A549 (cell line): ENCODE measurements around the gene PAQR7. TPM values are rescaled to one million over a fixed set of nuclear protein-coding genes. Genes with fewer than 3 reads are reported as not detected.

Experiments used
- ATAC-seq, 2 experiments: fragments of 200-7000 bp in 1 of 2; fragments of >200 bp in 1 of 2; cut with Nextera tagmentation in 1 of 2; cut with Tn5 transposase in 1 of 2; 3 replicates each; pipeline versions ENCODE4 v1.8.0 to v1.9.1; 2018 to 2020; ENCODE audit warnings: mild to moderate bottlenecking in 1 of 2, moderate library complexity in 1 of 2
- CTCF ChIA-PET: fragments of 300-600 bp; sonication (Branson Sonifier 250); formaldehyde crosslinking; extraction: SDS; loops from one replicate; lab custom pipeline; 2021; ENCODE audit warnings: antibody characterized with exemption, inconsistent platforms; lab: Yijun Ruan, JAX
- POLR2A ChIA-PET: fragments of 350-600 bp; formaldehyde crosslinking; extraction: SDS; loops from one replicate; lab custom pipeline; 2021; ENCODE audit warnings: antibody characterized with exemption, inconsistent platforms; lab: Yijun Ruan, JAX
- DNase-seq, 2 experiments: peaks; one replicate each; pipeline versions ENCODE4 v3.0.0 to v3.0.0-alpha.2; 2011 to 2016; ENCODE audit warnings: low read depth in 1 of 2, low spot score in 1 of 2
- FAIRE-seq: peaks from 2 replicates; lab custom pipeline; 2011; peaks lifted over from hg19 to GRCh38; lab: Jason Lieb, UNC
- H3K27ac ChIP-seq, 2 experiments: fragments of >200 bp; sonication (Bioruptor Twin); formaldehyde crosslinking; 3 replicates each; pipeline ENCODE4 v1.5.1; 2016 to 2017
- H3K4me1 ChIP-seq: fragments of >200 bp; sonication (Bioruptor Twin); formaldehyde crosslinking; 3 replicates; pipeline ENCODE4 v1.6.1; 2016
- H3K4me2 ChIP-seq: fragments of >200 bp; sonication (Bioruptor Twin); formaldehyde crosslinking; 3 replicates; pipeline ENCODE4 v1.6.1; 2016
- H3K4me3 ChIP-seq: fragments of >200 bp; sonication (Bioruptor Twin); formaldehyde crosslinking; 3 replicates; pipeline ENCODE4 v1.5.1; 2016
- H3K9me3 ChIP-seq: fragments of >200 bp; sonication (Bioruptor Twin); formaldehyde crosslinking; 3 replicates; pipeline ENCODE4 v1.6.1; 2016
- BHLHE40 ChIP-seq: IDR thresholded peaks from 2 replicates; pipeline ENCODE4 v1.6.1; 2012; ENCODE audit warnings: low read depth, low read length, inconsistent platforms
- CBX2 ChIP-seq: fragments of 200-600 bp; sonication (generic); IDR thresholded peaks from 2 replicates; pipeline ENCODE4 v1.6.1; 2016; ENCODE audit warnings: low read depth, mild to moderate bottlenecking, borderline replicate concordance
- CEBPB ChIP-seq, 2 experiments: fragments of >200 bp in 1 of 2; sonication (Bioruptor Twin) in 1 of 2; formaldehyde crosslinking in 1 of 2; IDR thresholded peaks; 2 replicates each; pipeline ENCODE4 v1.6.1; 2012 to 2016
- FOSB ChIP-seq: fragments of 250-450 bp; sonication (Bioruptor Pico); IDR thresholded peaks from 2 replicates; pipeline ENCODE4 v1.5.0; 2020; ENCODE audit warnings: mild to moderate bottlenecking, moderate library complexity
- GATA3 ChIP-seq: IDR thresholded peaks from 2 replicates; pipeline ENCODE4 v1.6.1; 2012; ENCODE audit warnings: borderline replicate concordance
- JUN ChIP-seq, 2 experiments: fragments of >200 bp; sonication (Bioruptor Twin); formaldehyde crosslinking; IDR thresholded peaks; 2 replicates in 1 of 2; 3 replicates in 1 of 2; pipeline ENCODE4 v1.6.1; 2016 to 2017
- MAZ ChIP-seq: fragments of 150-350 bp; IDR thresholded peaks from 2 replicates; pipeline ENCODE4 v1.6.1; 2014; ENCODE audit warnings: antibody characterized with exemption, low read depth, low read length, borderline replicate concordance
- MYC ChIP-seq: IDR thresholded peaks from 2 replicates; pipeline ENCODE4 v1.6.1; 2012; ENCODE audit warnings: mild to moderate bottlenecking, inconsistent platforms, low read length, improper control_type of control experiment, borderline replicate concordance
- NPAS2 ChIP-seq: fragments of 250-450 bp; sonication (Bioruptor Pico); IDR thresholded peaks from 2 replicates; pipeline ENCODE4 v1.8.0; 2022; ENCODE audit warnings: mild to moderate bottlenecking, moderate library complexity, borderline replicate concordance
- PHF8 ChIP-seq: fragments of 200-600 bp; sonication (generic); IDR thresholded peaks from 2 replicates; pipeline ENCODE4 v1.6.1; 2016; ENCODE audit warnings: low read depth, mild to moderate bottlenecking, antibody characterized with exemption, moderate library complexity, borderline replicate concordance
- POLR2A ChIP-seq: IDR thresholded peaks from 2 replicates; pipeline ENCODE4 v1.6.1; 2012; ENCODE audit warnings: mild to moderate bottlenecking, low read length
- RFX5 ChIP-seq: fragments of 450-650 bp; IDR thresholded peaks from 2 replicates; pipeline ENCODE4 v1.7.1; 2014; ENCODE audit warnings: antibody characterized with exemption, mild to moderate bottlenecking, moderate library complexity
- RNF2 ChIP-seq: fragments of 200-600 bp; sonication (generic); IDR thresholded peaks from 2 replicates; pipeline ENCODE4 v1.6.1; 2016; ENCODE audit warnings: low read depth, mild to moderate bottlenecking, antibody characterized with exemption, moderate library complexity, borderline replicate concordance
- SREBF2 ChIP-seq: fragments of 450-650 bp; IDR thresholded peaks from 2 replicates; pipeline ENCODE4 v1.6.1; 2014; ENCODE audit warnings: mild to moderate bottlenecking, moderate library complexity
- TFCP2L1 ChIP-seq: fragments of 250-450 bp; sonication (Bioruptor Pico); IDR thresholded peaks from 2 replicates; pipeline ENCODE4 v1.5.0; 2021; ENCODE audit warnings: mild to moderate bottlenecking
- ZSCAN20 ChIP-seq: fragments of 250-450 bp; sonication (Bioruptor Pico); IDR thresholded peaks from 2 replicates; pipeline ENCODE4 v1.8.0; 2022; ENCODE audit warnings: mild to moderate bottlenecking, moderate library complexity
- WGBS: methylation state at CpG from one replicate; pipeline ENCODE4 v1.1.6; 2017; ENCODE audit errors: missing lambda C conversion rate; 5-methylcytosine and 5-hydroxymethylcytosine counted together
- polyA plus RNA-seq, 4 experiments: library from polyadenylated mRNA; depleted of rRNA in 3 of 4; stranded (reverse); fragments of >200 nt; fragmentation: RNase III in 1 of 4; extraction: RNeasy Plus Mini Kit Qiagen cat#74134 plus additional on column Dnase treatment in 1 of 4; gene quantifications; 2 replicates in 3 of 4; 3 replicates in 1 of 4; pipeline ENCODE4 v1.2.3, GENCODE V29; 2011 to 2017
- TF ChIP-seq, protein P1 (sequence below): fragments of >200 bp; sonication (Bioruptor Twin); formaldehyde crosslinking; IDR thresholded peaks from 3 replicates; pipeline ENCODE4 v1.5.1; 2016
- TF ChIP-seq, protein P2 (sequence below): IDR thresholded peaks from 2 replicates; pipeline ENCODE4 v1.6.1; 2012; ENCODE audit warnings: low read depth, borderline replicate concordance
- TF ChIP-seq, protein P3 (sequence below): fragments of 450-650 bp; IDR thresholded peaks from 2 replicates; pipeline ENCODE4 v1.6.1; 2014; ENCODE audit warnings: antibody characterized with exemption
- TF ChIP-seq, protein P4 (sequence below): fragments of 200-600 bp; sonication (generic); IDR thresholded peaks from 2 replicates; pipeline ENCODE4 v1.6.1; 2016; ENCODE audit warnings: antibody characterized with exemption, mild to moderate bottlenecking, moderate library complexity

Gene PAQR7
- polyA plus RNA-seq, 2 of the 4 experiments (the other 2 are of a cell fraction): 2.3 to 6.0 TPM

DNA sequence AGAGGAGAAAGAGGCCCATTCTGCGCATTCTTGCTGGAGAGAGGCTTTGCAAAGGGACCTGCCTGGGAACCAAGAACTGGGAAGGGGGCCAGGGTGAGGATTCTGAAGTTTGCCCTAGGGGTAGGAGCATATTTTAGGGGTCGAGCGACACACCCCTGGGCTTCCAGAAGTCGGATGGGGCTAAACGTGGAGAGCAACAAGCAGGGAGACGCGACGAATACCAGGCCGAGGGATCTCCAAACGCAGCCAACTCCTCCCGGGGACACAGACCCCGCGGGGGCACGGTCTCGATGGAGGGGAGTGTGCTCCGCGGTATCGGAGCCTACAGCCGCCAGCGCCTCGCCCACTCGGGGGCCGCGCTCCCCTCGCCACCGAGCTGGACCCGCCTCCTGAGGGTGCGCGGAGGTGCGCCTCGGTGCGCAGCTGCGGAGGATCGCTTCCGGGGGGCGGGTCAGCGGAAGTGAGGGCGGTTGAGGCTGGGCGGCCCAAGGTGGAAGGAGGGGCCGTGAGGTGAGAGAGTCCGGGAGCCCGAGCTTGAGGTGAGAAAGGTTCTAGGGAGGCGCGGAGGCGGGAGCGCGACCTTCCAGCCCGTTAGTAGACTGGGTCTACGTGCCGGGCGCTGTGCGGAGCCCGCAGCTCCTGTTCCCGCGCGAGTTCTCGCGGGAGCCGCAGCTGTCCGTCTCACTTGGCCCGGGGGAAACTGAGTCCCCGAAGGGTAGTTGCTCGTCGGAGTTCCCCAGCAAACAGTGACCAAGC lies 55.8 kb downstream of the PAQR7 start, which contains the start of gene MTFR1L (continued):
- TF ChIP-seq, protein P1, sequence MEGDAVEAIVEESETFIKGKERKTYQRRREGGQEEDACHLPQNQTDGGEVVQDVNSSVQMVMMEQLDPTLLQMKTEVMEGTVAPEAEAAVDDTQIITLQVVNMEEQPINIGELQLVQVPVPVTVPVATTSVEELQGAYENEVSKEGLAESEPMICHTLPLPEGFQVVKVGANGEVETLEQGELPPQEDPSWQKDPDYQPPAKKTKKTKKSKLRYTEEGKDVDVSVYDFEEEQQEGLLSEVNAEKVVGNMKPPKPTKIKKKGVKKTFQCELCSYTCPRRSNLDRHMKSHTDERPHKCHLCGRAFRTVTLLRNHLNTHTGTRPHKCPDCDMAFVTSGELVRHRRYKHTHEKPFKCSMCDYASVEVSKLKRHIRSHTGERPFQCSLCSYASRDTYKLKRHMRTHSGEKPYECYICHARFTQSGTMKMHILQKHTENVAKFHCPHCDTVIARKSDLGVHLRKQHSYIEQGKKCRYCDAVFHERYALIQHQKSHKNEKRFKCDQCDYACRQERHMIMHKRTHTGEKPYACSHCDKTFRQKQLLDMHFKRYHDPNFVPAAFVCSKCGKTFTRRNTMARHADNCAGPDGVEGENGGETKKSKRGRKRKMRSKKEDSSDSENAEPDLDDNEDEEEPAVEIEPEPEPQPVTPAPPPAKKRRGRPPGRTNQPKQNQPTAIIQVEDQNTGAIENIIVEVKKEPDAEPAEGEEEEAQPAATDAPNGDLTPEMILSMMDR: no peak
- peak; percentile 66 for TF ChIP-seq POLR2A
- TF ChIP-seq GATA3: no peak
- no peak for TF ChIP-seq RNF2

DNA sequence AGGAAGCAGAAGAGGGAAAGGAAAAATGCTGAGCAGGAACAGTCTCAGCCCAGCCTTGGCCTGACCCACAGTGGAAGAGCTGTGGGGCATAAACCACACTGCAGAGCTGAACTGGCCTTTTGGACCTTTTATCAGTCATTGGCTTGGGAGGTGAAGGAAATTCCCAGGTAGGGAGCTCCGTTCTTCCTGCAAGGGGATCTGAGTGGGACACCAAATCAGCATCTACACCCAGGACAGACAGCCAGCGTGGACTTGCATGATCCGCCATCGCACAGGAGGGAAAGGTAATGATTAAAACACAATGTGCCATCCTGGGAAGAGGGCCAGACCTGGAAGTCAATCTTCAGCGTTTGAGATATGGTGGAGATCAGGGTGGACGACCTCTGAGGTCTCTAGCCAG lies 56.9 kb downstream of the PAQR7 start:
- H3K4me2 ChIP-seq: peak overlapping the region; percentile 83
- peaks cover 13% of the 10 kb centered on the region for H3K4me1 ChIP-seq
- peak overlapping the region; percentile 89; a peak in 4 of 6 replicates for H3K27ac ChIP-seq
- TF ChIP-seq, protein P1: no peak
- no peak for TF ChIP-seq RFX5
- no peak for TF ChIP-seq TFCP2L1 (CRISPR knock-in tag)
- TF ChIP-seq NPAS2 (CRISPR knock-in tag): no peak
- TF ChIP-seq BHLHE40: no peak
- TF ChIP-seq, protein P2, sequence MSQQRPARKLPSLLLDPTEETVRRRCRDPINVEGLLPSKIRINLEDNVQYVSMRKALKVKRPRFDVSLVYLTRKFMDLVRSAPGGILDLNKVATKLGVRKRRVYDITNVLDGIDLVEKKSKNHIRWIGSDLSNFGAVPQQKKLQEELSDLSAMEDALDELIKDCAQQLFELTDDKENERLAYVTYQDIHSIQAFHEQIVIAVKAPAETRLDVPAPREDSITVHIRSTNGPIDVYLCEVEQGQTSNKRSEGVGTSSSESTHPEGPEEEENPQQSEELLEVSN: no peak
- TF ChIP-seq, protein P3, sequence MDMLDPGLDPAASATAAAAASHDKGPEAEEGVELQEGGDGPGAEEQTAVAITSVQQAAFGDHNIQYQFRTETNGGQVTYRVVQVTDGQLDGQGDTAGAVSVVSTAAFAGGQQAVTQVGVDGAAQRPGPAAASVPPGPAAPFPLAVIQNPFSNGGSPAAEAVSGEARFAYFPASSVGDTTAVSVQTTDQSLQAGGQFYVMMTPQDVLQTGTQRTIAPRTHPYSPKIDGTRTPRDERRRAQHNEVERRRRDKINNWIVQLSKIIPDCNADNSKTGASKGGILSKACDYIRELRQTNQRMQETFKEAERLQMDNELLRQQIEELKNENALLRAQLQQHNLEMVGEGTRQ: no peak
- no peak for TF ChIP-seq CEBPB (IDR thresholded peaks at IDR 0.05)
- no peaks in the 10 kb centered on the region for H3K9me3 ChIP-seq
- 74% methylated on average over 5 of the region's 6 CpGs for WGBS
- ATAC-seq (no peak), FAIRE-seq (no peak), DNase-seq (no peak)
- POLR2A ChIA-PET: no interaction called here
- H3K4me3 ChIP-seq: peak overlapping the region; percentile 81; the same call in 1 of the 3 replicates
- CTCF ChIA-PET: interaction anchor here (1.0 to 1.7 kb wide), 2 partner anchors 76 to 180 kb away, joined by 3 to 7 read pairs; no protein-coding TSS in a partner anchor

- CTCF ChIA-PET: interaction anchor here (1.0 kb wide), 1 partner anchor 181 kb away, joined by 3 read pairs; no protein-coding TSS in a partner anchor
- Histone ChIP-seq H3K9me3 (no peaks in the 10 kb centered on the region), H3K4me2 (peak overlapping the region; percentile 83; the same call in 2 of the 3 replicates), H3K4me1 (peaks cover 13% of the 10 kb centered on the region), H3K27ac (0 out of 6 replicates have a peak overlapping the region, but pooled peaks of 1 of the 2 experiments have one; percentile 13), H3K4me3 (no peak overlapping the region)
- ATAC-seq: no peak
- DNase-seq: no peak
- POLR2A ChIA-PET: no interaction called here
- WGBS: 49% methylated on average over 3 of the region's 8 CpGs
- FAIRE-seq: no peak
- TF ChIP-seq, protein P4, sequence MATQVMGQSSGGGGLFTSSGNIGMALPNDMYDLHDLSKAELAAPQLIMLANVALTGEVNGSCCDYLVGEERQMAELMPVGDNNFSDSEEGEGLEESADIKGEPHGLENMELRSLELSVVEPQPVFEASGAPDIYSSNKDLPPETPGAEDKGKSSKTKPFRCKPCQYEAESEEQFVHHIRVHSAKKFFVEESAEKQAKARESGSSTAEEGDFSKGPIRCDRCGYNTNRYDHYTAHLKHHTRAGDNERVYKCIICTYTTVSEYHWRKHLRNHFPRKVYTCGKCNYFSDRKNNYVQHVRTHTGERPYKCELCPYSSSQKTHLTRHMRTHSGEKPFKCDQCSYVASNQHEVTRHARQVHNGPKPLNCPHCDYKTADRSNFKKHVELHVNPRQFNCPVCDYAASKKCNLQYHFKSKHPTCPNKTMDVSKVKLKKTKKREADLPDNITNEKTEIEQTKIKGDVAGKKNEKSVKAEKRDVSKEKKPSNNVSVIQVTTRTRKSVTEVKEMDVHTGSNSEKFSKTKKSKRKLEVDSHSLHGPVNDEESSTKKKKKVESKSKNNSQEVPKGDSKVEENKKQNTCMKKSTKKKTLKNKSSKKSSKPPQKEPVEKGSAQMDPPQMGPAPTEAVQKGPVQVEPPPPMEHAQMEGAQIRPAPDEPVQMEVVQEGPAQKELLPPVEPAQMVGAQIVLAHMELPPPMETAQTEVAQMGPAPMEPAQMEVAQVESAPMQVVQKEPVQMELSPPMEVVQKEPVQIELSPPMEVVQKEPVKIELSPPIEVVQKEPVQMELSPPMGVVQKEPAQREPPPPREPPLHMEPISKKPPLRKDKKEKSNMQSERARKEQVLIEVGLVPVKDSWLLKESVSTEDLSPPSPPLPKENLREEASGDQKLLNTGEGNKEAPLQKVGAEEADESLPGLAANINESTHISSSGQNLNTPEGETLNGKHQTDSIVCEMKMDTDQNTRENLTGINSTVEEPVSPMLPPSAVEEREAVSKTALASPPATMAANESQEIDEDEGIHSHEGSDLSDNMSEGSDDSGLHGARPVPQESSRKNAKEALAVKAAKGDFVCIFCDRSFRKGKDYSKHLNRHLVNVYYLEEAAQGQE: no peak
- TF ChIP-seq CEBPB (IDR thresholded peaks at IDR 0.05) (no peak), CBX2 (no peak), GATA3 (no peak), MYC (no peak), FOSB (no peak), JUN (IDR thresholded peaks at IDR 0.05) (no peak), ZSCAN20 (CRISPR knock-in tag) (no peak), MAZ (no peak), PHF8 (no peak), SREBF2 (no peak)
- TF ChIP-seq, protein P1: no peak
Observed at GRCh38 chr1:25817840-25818501, 57.5 kb downstream of the PAQR7 start.
